BLaER1 treated with 17β-estradiol and CSF1 and Interleukin-3, amounts not matched to agents 10 nM and 100 nM (cell line): ENCODE measurements around the gene C1orf159.

Experiments
- H3K27ac ChIP-seq, 11 experiments: shearing (Covaris generic); formaldehyde crosslinking; 2 replicates each; pipeline ENCODE4 v1.8.1; 2022
- H3K27me3 ChIP-seq, 11 experiments: shearing (Covaris generic); formaldehyde crosslinking; 2 replicates each; pipeline ENCODE4 v1.8.1; 2022
- H3K36me3 ChIP-seq, 11 experiments: shearing (Covaris generic); formaldehyde crosslinking; 2 replicates each; pipeline ENCODE4 v1.8.1; 2022
- H3K4me1 ChIP-seq, 10 experiments: shearing (Covaris generic); formaldehyde crosslinking; 2 replicates each; pipeline ENCODE4 v1.8.1; 2022
- H3K4me2 ChIP-seq, 11 experiments: shearing (Covaris generic); formaldehyde crosslinking; 2 replicates each; pipeline ENCODE4 v1.8.1; 2022
- H3K4me3 ChIP-seq, 10 experiments: shearing (Covaris generic); formaldehyde crosslinking; 2 replicates each; pipeline ENCODE4 v1.8.1; 2022
- H3K9ac ChIP-seq, 11 experiments: shearing (Covaris generic); formaldehyde crosslinking; 2 replicates each; pipeline ENCODE4 v1.8.1; 2022
- H3K9me3 ChIP-seq, 11 experiments: shearing (Covaris generic); formaldehyde crosslinking; replicated peaks in 1 of 11; 2 replicates each; pipeline ENCODE4 v1.8.1; 2022
- H4K20me1 ChIP-seq, 11 experiments: shearing (Covaris generic); formaldehyde crosslinking; 2 replicates each; pipeline ENCODE4 v1.8.1; 2022
- Cebpa-rat ChIP-seq, 11 experiments: shearing (Covaris generic); IDR thresholded peaks; 2 replicates each; pipeline ENCODE4 v1.8.1; 2022

C1orf159 gene

GRCh38 chr1:1053022-1053421 lies 62.9 kb downstream of the C1orf159 start:
- H3K9ac ChIP-seq, result no peak overlapping the region
- no peak overlapping the region for H3K27ac ChIP-seq
- no peak for TF ChIP-seq Cebpa-rat (IDR thresholded peaks at IDR 0.05)
- peaks cover 0 to 54% (median 4%) of the 10 kb centered on the region in 11 experiments; a peak in 11 of 22 replicates for H4K20me1 ChIP-seq
- H3K4me2 ChIP-seq, result no peak overlapping the region
- no peak overlapping the region for H3K4me3 ChIP-seq
- H3K27me3 ChIP-seq, result peaks cover 12 to 19% (median 15%) of the 10 kb centered on the region in 11 experiments
- H3K9me3 ChIP-seq, result no peaks in the 10 kb centered on the region
- H3K36me3 ChIP-seq, result peaks cover 7 to 57% (median 29%) of the 10 kb centered on the region in 11 experiments; a peak in 17 of 22 replicates
- peaks cover 5 to 20% (median 14%) of the 10 kb centered on the region in 10 experiments for H3K4me1 ChIP-seq

- Histone ChIP-seq H3K4me1 (peaks cover 0 to 12% (median 7%) of the 10 kb centered on the region in 10 experiments; a peak in 13 of 20 replicates), H3K4me2 (no peak overlapping the region), H4K20me1 (peaks cover 0 to 51% (median 0%) of the 10 kb centered on the region in 11 experiments; a peak in 6 of 22 replicates), H3K27ac (no peak overlapping the region), H3K9ac (no peak overlapping the region), H3K9me3 (no peaks in the 10 kb centered on the region), H3K4me3 (no peak overlapping the region), H3K36me3 (peaks cover 9 to 64% (median 33%) of the 10 kb centered on the region in 11 experiments; a peak in 19 of 22 replicates), H3K27me3 (peaks cover 4 to 11% (median 7%) of the 10 kb centered on the region in 11 experiments; a peak in 21 of 22 replicates)
- TF ChIP-seq Cebpa-rat (IDR thresholded peaks at IDR 0.05), result no peak
These were observed 63.7 kb downstream of the C1orf159 start for GRCh38 chr1:1052003-1052840.

DNA sequence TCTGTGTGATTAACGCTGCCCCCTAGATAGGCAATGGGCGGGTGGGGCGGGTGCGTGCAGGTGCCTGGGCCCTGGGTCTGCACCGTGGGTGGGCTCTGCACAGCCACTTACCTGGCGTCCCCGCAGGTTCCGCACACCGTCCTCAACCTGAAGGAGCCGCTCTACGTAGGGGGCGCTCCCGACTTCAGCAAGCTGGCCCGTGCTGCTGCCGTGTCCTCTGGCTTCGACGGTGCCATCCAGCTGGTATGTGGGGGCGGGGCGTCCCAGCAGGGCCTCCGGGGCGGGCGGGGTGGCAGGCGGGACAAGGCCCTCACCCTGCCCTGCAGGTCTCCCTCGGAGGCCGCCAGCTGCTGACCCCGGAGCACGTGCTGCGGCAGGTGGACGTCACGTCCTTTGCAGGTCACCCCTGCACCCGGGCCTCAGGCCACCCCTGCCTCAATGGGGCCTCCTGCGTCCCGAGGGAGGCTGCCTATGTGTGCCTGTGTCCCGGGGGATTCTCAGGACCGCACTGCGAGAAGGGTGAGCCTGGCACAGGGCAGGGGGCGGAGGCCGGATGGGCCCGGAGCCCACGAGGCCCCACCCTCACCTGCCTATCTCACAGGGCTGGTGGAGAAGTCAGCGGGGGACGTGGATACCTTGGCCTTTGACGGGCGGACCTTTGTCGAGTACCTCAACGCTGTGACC lies 64.6 kb downstream of the C1orf159 start:
- peaks cover 0 to 54% (median 0%) of the 10 kb centered on the region in 11 experiments; a peak in 7 of 22 replicates for H4K20me1 ChIP-seq
- H3K36me3 ChIP-seq, result peaks cover 13 to 73% (median 41%) of the 10 kb centered on the region in 11 experiments; a peak in 19 of 22 replicates
- no peak overlapping the region for H3K27ac ChIP-seq
- H3K4me1 ChIP-seq, result peaks cover 0 to 8% (median 6%) of the 10 kb centered on the region in 10 experiments; a peak in 9 of 20 replicates
- H3K9ac ChIP-seq, result no peak overlapping the region
- H3K9me3 ChIP-seq, result no peaks in the 10 kb centered on the region
- no peak for TF ChIP-seq Cebpa-rat (IDR thresholded peaks at IDR 0.05)
- peaks cover 0 to 2% (median 0%) of the 10 kb centered on the region in 11 experiments; a peak in 1 of 22 replicates for H3K27me3 ChIP-seq
- H3K4me2 ChIP-seq, result 0 out of 22 replicates have a peak overlapping the region, but pooled peaks of 1 of the 11 experiments have one; percentile 38
- no peak overlapping the region for H3K4me3 ChIP-seq

GRCh38 chr1:1050577-1051052 lies 65.3 kb downstream of the C1orf159 start:
- Histone ChIP-seq H3K27ac (no peak overlapping the region), H4K20me1 (peaks cover 0 to 59% (median 0%) of the 10 kb centered on the region in 11 experiments; a peak in 7 of 22 replicates), H3K9me3 (no peaks in the 10 kb centered on the region), H3K27me3 (no peaks in the 10 kb centered on the region), H3K9ac (no peak overlapping the region), H3K4me1 (peaks cover 0 to 8% (median 6%) of the 10 kb centered on the region in 10 experiments; a peak in 9 of 20 replicates), H3K36me3 (peaks cover 13 to 80% (median 45%) of the 10 kb centered on the region in 11 experiments; a peak in 19 of 22 replicates), H3K4me2 (peak overlapping the region; percentile 19 to 46 (median 29); a peak in 16 of 22 replicates), H3K4me3 (no peak overlapping the region)
- TF ChIP-seq Cebpa-rat (IDR thresholded peaks at IDR 0.05), result no peak

GRCh38 chr1:1049318-1050165 lies 66.3 kb downstream of the C1orf159 start:
- peaks cover 0 to 68% (median 0%) of the 10 kb centered on the region in 11 experiments; a peak in 8 of 22 replicates for H4K20me1 ChIP-seq
- peaks cover 0 to 8% (median 6%) of the 10 kb centered on the region in 10 experiments; a peak in 9 of 20 replicates for H3K4me1 ChIP-seq
- no peak overlapping the region for H3K9ac ChIP-seq
- TF ChIP-seq Cebpa-rat (IDR thresholded peaks at IDR 0.05), result no peak
- no peaks in the 10 kb centered on the region for H3K9me3 ChIP-seq
- peaks cover 13 to 80% (median 51%) of the 10 kb centered on the region in 11 experiments; a peak in 19 of 22 replicates for H3K36me3 ChIP-seq
- no peak overlapping the region for H3K4me2 ChIP-seq
- no peak overlapping the region for H3K4me3 ChIP-seq
- H3K27ac ChIP-seq, result no peak overlapping the region
- H3K27me3 ChIP-seq, result no peaks in the 10 kb centered on the region

DNA sequence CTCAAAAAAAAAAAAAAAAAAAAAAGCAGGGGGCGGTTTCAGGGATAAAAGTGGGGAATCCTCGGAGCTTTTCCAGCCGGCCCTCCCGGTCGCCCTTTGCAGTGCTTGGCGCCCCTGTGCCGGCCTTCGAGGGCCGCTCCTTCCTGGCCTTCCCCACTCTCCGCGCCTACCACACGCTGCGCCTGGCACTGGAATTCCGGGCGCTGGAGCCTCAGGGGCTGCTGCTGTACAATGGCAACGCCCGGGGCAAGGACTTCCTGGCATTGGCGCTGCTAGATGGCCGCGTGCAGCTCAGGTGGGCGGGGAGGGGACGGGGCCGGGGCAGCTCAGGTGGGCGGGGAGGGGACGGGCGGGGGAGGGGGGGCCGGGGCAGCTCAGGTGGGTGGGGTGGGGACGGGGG lies 67.1 kb downstream of the C1orf159 start:
- H3K36me3 ChIP-seq, result peaks cover 8 to 80% (median 50%) of the 10 kb centered on the region in 11 experiments; a peak in 19 of 22 replicates
- H4K20me1 ChIP-seq, result peaks cover 0 to 67% (median 0%) of the 10 kb centered on the region in 11 experiments; a peak in 8 of 22 replicates
- no peak overlapping the region for H3K4me2 ChIP-seq
- H3K9ac ChIP-seq, result no peak overlapping the region
- no peak for TF ChIP-seq Cebpa-rat (IDR thresholded peaks at IDR 0.05)
- H3K9me3 ChIP-seq, result no peaks in the 10 kb centered on the region
- H3K4me3 ChIP-seq, result no peak overlapping the region
- H3K27ac ChIP-seq, result no peak overlapping the region
- no peaks in the 10 kb centered on the region for H3K27me3 ChIP-seq
- H3K4me1 ChIP-seq, result peaks cover 0 to 8% (median 6%) of the 10 kb centered on the region in 10 experiments; a peak in 9 of 20 replicates

DNA sequence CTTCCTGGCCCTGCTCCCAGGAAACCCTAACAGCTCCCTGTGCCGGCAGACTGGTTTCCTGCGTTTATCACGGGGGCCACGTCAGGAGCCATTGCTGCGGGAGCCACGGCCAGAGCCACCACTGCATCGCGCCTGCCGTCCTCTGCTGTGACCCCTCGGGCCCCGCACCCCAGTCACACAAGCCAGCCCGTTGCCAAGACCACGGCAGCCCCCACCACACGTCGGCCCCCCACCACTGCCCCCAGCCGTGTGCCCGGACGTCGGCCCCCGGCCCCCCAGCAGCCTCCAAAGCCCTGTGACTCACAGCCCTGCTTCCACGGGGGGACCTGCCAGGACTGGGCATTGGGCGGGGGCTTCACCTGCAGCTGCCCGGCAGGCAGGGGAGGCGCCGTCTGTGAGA lies 67.9 kb downstream of the C1orf159 start:
- no peaks in the 10 kb centered on the region for H3K27me3 ChIP-seq
- H3K4me3 ChIP-seq, result no peak overlapping the region
- TF ChIP-seq Cebpa-rat (IDR thresholded peaks at IDR 0.05), result no peak
- H3K27ac ChIP-seq, result no peak overlapping the region
- H4K20me1 ChIP-seq, result peaks cover 0 to 67% (median 2%) of the 10 kb centered on the region in 11 experiments; a peak in 8 of 22 replicates
- H3K4me2 ChIP-seq, result no peak overlapping the region
- peaks cover 7 to 80% (median 44%) of the 10 kb centered on the region in 11 experiments; a peak in 18 of 22 replicates for H3K36me3 ChIP-seq
- H3K4me1 ChIP-seq, result peaks cover 0 to 8% (median 6%) of the 10 kb centered on the region in 10 experiments; a peak in 9 of 20 replicates
- H3K9me3 ChIP-seq, result no peaks in the 10 kb centered on the region
- H3K9ac ChIP-seq, result no peak overlapping the region

- Histone ChIP-seq H3K9me3 (no peaks in the 10 kb centered on the region), H3K36me3 (peaks cover 7 to 79% (median 43%) of the 10 kb centered on the region in 11 experiments; a peak in 18 of 22 replicates), H3K27me3 (no peaks in the 10 kb centered on the region), H3K4me3 (no peak overlapping the region), H3K27ac (no peak overlapping the region), H3K4me2 (no peak overlapping the region), H3K9ac (no peak overlapping the region), H3K4me1 (peaks cover 0 to 8% (median 6%) of the 10 kb centered on the region in 10 experiments; a peak in 9 of 20 replicates), H4K20me1 (peaks cover 0 to 72% (median 8%) of the 10 kb centered on the region in 11 experiments; a peak in 12 of 22 replicates)
- TF ChIP-seq Cebpa-rat (IDR thresholded peaks at IDR 0.05), result no peak
These were observed 68.5 kb downstream of the C1orf159 start for GRCh38 chr1:1047407-1047806.
